GM18507 (cell line): ENCODE measurements around the gene ATP4A.

ENCODE experiments used
- DNase-seq: peaks from one replicate; pipeline ENCODE4 v3.0.0; 2011; ENCODE audit warnings: low read depth; ENCODE audit not compliant: insufficient read length; ENCODE audit errors: extremely low spot score
- FAIRE-seq: peaks from 2 replicates; lab custom pipeline; 2011; peaks lifted over from hg19 to GRCh38; lab: Jason Lieb, UNC

ATP4A gene

GRCh38 chr19:35569281-35569781 lies 5.9 kb upstream of the ATP4A start:
- DNase-seq (no peak), FAIRE-seq (no peak)

- DNase-seq (no peak), FAIRE-seq (no peak)
These were observed 3.3 kb upstream of the ATP4A start for GRCh38 chr19:35566738-35567137.

- DNase-seq = no peak
- FAIRE-seq = no peak
These were observed 1.8 kb upstream of the ATP4A start for GRCh38 chr19:35565016-35565856.

- DNase-seq (no peak), FAIRE-seq (no peak)
These were observed 682 bp downstream of the ATP4A start for GRCh38 chr19:35562776-35563175.

DNA sequence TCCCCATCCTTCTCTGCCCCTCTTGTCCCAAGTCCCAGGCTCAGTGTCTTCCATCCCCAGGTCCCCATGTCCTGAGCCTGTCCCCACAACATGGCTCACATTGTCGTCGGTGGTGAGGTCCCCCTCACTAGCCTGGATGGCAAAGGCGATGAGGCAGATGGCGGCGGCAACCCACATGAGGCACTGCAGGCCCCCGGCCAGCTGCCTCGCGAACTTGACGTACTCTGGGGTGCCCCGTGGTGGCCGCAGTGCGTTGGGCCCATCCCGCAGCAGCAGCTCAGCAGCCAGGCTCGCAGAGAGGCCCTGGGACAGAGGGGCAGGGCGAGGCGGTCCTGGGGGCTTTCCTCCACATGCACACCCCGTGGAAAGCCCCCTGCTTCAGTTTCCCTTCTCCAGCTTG lies 1.1 kb downstream of the ATP4A start:
- DNase-seq (no peak), FAIRE-seq (no peak)

DNA sequence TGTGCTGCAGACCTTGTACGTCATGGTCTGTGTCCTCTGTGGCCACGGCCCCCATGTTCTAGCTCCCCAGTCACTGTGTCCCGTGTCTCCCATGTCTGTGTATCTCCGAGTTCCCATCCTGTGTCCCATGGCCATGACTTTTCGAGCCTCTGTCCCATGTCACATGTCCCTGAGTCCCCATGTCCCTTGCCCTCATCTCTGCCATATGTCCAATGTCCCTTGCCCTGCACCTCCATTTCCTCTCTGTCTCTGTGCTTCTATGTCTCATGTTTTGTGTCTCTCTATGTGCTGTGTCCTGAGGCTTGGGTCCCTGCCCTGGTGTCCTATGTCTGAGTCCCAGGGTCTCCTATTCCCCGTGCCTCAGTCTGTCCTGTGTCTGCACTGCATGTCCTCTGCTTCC lies 2.0 kb downstream of the ATP4A start:
- FAIRE-seq = no peak
- no peak for DNase-seq

- DNase-seq (no peak), FAIRE-seq (no peak)
These were observed 2.8 kb downstream of the ATP4A start for GRCh38 chr19:35560677-35561076.

DNA sequence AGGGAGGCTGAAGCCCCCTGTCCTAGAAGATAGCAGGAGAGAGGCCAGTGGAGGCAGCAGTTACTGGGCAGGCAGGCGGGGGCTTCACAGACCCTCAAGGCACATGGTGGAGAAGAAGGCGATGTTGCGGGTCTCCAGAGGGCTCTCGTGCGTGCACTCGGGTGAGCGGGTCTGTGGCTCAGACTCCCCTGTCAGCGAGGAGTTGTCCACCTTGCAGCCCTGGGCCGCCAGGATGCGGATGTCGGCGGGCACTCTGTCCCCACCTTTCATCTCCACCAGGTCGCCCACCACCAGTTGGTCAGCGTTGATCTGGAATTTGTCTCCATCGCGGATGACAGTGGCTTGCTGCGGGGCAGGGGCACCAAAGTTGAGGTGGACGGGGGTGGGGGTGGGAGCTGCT lies 3.2 kb downstream of the ATP4A start:
- FAIRE-seq = no peak

DNA sequence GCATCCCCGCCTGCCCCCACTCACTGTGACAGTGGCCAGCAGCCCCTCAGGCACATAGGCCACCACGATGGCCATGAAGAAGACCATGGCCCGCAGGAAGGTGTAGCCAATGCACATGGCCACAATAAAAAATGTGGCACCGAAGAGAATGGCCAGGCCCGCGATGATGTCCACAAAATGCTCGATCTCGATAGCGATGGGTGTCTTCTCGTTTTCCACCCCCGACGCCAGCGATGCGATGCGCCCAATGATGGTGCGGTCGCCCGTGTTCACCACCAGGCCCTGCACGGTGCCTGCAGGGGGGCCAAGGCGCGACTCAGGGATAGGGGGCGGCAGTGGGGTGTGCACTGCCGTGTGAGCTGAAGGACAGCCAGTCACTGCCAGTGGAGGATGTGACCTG lies 3.7 kb downstream of the ATP4A start:
- DNase-seq = no peak
- no peak for FAIRE-seq

More for the DNA sequence above, 3.2 kb downstream of the ATP4A start:
- DNase-seq = no peak

DNA sequence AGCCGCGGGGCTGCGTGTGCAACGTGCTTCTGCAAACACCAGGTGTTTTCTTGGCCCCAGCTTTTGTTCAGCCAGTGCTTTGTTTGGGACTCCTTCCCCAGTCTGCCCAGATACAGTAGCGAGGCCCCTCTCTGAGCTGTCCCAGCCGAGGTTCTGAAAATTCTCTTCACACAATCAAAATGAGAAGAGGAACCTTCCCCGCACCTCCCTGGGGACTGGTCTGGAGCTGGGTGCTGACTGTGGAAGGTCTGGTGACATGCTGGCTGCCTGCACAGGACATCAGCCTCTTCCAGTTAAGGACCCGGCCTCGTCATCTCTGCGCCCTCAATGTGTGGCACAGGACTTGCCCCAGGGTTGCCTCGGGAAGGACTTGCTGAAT lies 4.2 kb downstream of the ATP4A start:
- FAIRE-seq = peak; percentile 88
- peak; percentile 65 for DNase-seq

DNA sequence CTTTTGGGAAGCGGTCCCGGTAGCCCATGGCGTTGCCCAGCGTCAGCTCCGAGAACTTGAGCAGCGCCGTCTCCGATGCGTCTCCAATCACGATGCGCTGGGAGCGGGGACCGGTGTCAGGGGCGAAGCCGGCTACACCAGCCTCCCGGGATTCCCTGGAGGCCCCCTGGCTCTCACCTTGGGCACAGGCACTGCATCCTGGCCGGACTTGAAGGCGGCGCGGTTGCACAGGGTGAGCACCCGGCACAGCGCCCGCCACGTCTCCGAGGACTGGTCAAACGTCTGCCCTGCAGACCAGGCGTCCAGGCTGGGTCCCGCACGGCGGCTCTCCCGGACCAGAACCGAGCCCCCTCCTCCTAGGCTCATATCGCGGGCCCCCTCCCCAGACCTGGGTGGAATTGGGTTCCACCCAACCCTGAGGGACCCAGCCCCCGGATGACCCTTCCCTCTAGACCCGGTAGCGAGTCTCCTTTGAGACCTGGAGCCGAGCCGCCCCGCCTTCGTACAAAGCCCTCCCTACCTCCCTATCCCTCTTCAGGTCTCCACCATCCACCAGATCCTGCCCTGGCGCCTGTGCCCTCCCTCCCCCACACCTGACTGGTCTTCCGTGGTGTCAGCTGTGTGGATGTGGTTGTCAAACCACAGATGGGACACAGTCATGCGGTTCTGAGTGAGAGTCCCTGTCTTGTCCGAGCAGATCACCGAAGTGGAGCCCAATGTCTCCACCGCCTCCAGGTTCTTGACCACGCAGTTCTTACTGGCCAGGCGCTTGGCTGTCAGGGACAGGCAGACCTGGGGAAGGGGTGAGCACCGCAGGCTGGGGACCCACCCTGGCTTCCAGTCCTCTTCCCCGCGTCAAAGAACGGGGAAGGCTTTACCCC lies 4.8 kb downstream of the ATP4A start:
- DNase-seq = no peak
- FAIRE-seq = peak; percentile 60

DNA sequence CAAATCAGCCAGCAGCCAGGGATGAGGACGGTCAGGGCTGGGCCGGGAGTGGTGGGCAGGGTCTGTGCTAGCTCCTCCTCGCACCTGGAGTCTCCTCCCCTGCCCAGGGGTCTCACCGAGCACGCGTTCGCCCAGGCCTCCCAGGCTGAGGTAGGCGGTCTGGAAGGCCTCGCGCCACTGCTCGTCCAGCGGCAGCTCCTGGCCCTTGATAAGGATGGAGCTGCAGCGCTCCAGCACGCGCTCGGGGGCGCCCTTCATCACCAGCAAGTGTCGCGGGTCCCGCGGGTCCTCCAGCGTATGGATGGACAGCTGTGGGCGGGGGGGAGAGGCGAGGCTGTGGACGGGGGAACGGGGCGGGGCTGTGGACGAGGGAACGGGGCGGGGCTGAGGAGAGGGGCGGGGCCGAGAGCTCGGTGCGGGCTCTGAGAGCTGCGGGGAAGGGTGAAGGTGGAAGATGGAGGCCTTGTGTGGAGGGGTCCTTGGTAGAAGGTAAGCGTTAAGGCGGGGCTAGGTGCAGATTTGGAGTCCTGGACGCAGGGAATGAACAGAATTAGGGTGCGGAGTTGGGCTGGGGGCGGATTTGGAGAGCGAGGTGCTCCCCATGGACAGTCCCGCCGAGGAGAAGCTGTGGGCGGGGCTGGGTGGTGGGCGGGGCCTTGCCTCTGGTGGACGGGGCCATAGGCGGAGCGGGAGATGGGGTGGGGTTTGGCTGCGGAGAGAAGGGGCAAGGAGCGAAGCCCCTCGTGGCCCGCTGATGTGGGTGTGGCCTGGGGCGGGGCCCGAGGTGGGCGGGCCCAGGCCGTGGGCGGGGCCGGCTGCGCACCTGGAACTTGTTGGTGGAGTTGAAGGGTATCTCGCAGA lies 5.7 kb downstream of the ATP4A start:
- DNase-seq (peak; percentile 20), FAIRE-seq (peak; percentile 38)

GRCh38 chr19:35556846-35557538 lies 6.5 kb downstream of the ATP4A start:
- no peak for FAIRE-seq
- no peak for DNase-seq

GRCh38 chr19:35556025-35556590 lies 7.3 kb downstream of the ATP4A start:
- FAIRE-seq = no peak

GRCh38 chr19:35555301-35556005 lies 8.0 kb downstream of the ATP4A start:
- FAIRE-seq = no peak
- no peak for DNase-seq

More at GRCh38 chr19:35556025-35556590, 7.3 kb downstream of the ATP4A start:
- no peak for DNase-seq

GRCh38 chr19:35554076-35554475 lies 9.4 kb downstream of the ATP4A start:
- no peak for FAIRE-seq
- DNase-seq = no peak

GRCh38 chr19:35553385-35554000 lies 10.0 kb downstream of the ATP4A start:
- DNase-seq (no peak), FAIRE-seq (no peak)
